Measurements from ENCODE around the gene HSD3B1.
A peak's percentile ranks its signal among the peaks of the same experiment; 100 is the strongest.

The HSD3B1 gene

DNA sequence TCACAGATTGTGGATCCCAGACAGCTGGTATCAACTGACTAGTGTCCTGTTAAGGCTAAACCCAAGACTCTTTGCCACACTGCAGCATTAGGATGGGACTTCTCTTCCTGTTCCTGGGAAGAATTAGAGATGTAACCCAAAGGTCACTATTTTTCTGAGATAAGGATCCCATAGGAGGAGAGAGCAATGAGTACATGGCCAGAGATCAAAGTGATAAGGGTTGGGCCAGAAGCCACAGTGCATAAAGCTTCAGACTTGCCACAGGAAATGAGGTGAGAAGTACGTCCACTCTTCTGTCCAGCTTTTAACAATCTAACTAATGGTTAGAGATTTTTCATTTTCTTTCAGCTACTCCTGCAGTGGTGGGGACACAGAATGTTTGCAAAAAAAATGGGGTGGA lies at the start of gene HSD3B1:
Gene HSD3B1, plus strand, starts transcription at position 270 of the 400 bp plus-strand sequence. CDS start 267 bp downstream, outside the sequence.
- no peak within 1 kb of the TSS for H3K4me3 ChIP-seq
- in situ Hi-C loops (cut with MboI; ENCODE audit: low sequenced_read_pairs), result no loop called here
- H3K9me3 ChIP-seq, result no peaks in the 10 kb centered on the region
- no peaks in the 10 kb centered on the region for H3K4me1 ChIP-seq
- no peaks in the 10 kb centered on the region for H3K36me3 ChIP-seq (replicated peaks)
- no peaks in the 10 kb centered on the region for H3K27me3 ChIP-seq (ENCODE audit: low read depth)
- no peak for DNase-seq (ENCODE audit: low spot score in 2 of 2)

GRCh38 chr1:119462964-119463363 lies 44.0 kb upstream of the HSD3B1 start:
- no peaks in the 10 kb centered on the region for H3K36me3 ChIP-seq (replicated peaks)
- no peak for DNase-seq (ENCODE audit: low spot score in 2 of 2)
- H3K4me3 ChIP-seq, result no peak overlapping the region
- no peaks in the 10 kb centered on the region for H3K27me3 ChIP-seq (ENCODE audit: low read depth)
- peaks cover 7% of the 10 kb centered on the region for H3K4me1 ChIP-seq
- in situ Hi-C loops (cut with MboI; ENCODE audit: low sequenced_read_pairs), result no loop called here
- H3K9me3 ChIP-seq, result no peaks in the 10 kb centered on the region

GRCh38 chr1:119463569-119463968 lies 43.4 kb upstream of the HSD3B1 start:
- H3K4me1 ChIP-seq, result peaks cover 7% of the 10 kb centered on the region
- no peaks in the 10 kb centered on the region for H3K9me3 ChIP-seq
- in situ Hi-C loops (cut with MboI; ENCODE audit: low sequenced_read_pairs), result no loop called here

DNA sequence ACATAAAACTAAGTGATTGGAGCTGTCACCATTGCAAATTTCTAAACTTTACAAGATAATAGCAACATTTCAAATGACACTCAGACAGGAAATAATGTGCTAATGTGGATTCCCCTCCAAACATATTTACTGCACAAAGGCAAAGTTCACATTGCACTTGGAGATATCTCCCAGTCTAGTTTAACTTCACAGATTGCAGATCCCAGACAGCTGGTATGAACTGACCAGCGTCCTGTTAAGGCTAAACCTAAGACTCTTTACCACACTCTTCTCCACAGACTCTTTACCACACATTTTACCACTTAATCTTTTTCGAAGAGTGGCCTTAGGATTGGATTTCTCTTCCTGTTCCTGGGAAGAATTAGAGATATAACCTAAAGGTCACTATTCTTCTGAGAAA lies 40.6 kb upstream of the HSD3B1 start:
- no peak overlapping the region for H3K4me3 ChIP-seq
- in situ Hi-C loops (cut with MboI; ENCODE audit: low sequenced_read_pairs), result no loop called here

More at GRCh38 chr1:119463569-119463968, 43.4 kb upstream of the HSD3B1 start:
- H3K27me3 ChIP-seq (ENCODE audit: low read depth), result no peaks in the 10 kb centered on the region
- no peak for DNase-seq (ENCODE audit: low spot score in 2 of 2)
- H3K4me3 ChIP-seq, result no peak overlapping the region
- no peaks in the 10 kb centered on the region for H3K36me3 ChIP-seq (replicated peaks)

DNA sequence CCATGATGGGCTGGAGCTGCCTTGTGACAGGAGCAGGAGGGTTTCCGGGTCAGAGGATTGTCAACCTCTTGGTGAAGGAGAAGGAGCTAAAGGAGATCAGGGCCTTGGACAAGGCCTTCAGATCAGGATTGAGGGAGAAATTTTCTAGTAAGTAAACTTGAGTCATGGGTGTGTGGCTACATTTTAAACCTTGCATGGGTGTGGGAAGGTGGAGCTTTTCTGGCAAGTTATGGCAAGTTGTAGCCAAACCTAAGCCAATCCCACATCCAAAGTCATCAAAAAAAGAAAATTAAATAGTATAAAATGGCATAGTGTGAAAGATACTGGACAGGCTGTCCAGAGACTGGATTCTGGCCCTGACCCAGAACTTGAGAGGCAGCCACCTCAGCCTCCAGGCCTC lies 39.8 kb upstream of the HSD3B1 start:
- in situ Hi-C loops (cut with MboI; ENCODE audit: low sequenced_read_pairs), result no loop called here
- H3K27me3 ChIP-seq (ENCODE audit: low read depth), result 0 out of 2 replicates have a peak, but pooled peaks cover 2% of the 10 kb centered on the region

More for the DNA sequence above, 40.6 kb upstream of the HSD3B1 start:
- peaks cover 3% of the 10 kb centered on the region; the same call in 1 of the 2 replicates for H3K4me1 ChIP-seq
- DNase-seq (ENCODE audit: low spot score in 2 of 2), result no peak
- H3K36me3 ChIP-seq (replicated peaks), result no peaks in the 10 kb centered on the region
- 0 out of 2 replicates have a peak, but pooled peaks cover 2% of the 10 kb centered on the region for H3K27me3 ChIP-seq (ENCODE audit: low read depth)
- H3K9me3 ChIP-seq, result no peaks in the 10 kb centered on the region

GRCh38 chr1:119467857-119468668 lies 38.9 kb upstream of the HSD3B1 start:
- Histone ChIP-seq H3K27me3 (ENCODE audit: low read depth) (0 out of 2 replicates have a peak, but pooled peaks cover 2% of the 10 kb centered on the region), H3K4me1 (no peaks in the 10 kb centered on the region), H3K36me3 (replicated peaks) (no peaks in the 10 kb centered on the region), H3K4me3 (no peak overlapping the region), H3K9me3 (no peaks in the 10 kb centered on the region)
- no peak for DNase-seq (ENCODE audit: low spot score in 2 of 2)
- in situ Hi-C loops (cut with MboI; ENCODE audit: low sequenced_read_pairs), result no loop called here

More for the DNA sequence above, 39.8 kb upstream of the HSD3B1 start:
- Histone ChIP-seq H3K36me3 (replicated peaks) (no peaks in the 10 kb centered on the region), H3K4me3 (no peak overlapping the region), H3K4me1 (no peaks in the 10 kb centered on the region), H3K9me3 (no peaks in the 10 kb centered on the region)
- DNase-seq (ENCODE audit: low spot score in 2 of 2), result no peak

- DNase-seq (ENCODE audit: low spot score in 2 of 2), result no peak
- in situ Hi-C loops (cut with MboI; ENCODE audit: low sequenced_read_pairs), result no loop called here
- H3K4me1 ChIP-seq, result no peaks in the 10 kb centered on the region
- no peaks in the 10 kb centered on the region for H3K36me3 ChIP-seq (replicated peaks)
- no peaks in the 10 kb centered on the region for H3K9me3 ChIP-seq
- no peak overlapping the region for H3K4me3 ChIP-seq
- 0 out of 2 replicates have a peak, but pooled peaks cover 2% of the 10 kb centered on the region for H3K27me3 ChIP-seq (ENCODE audit: low read depth)
Measured at GRCh38 chr1:119469741-119470140, 37.3 kb upstream of the HSD3B1 start.

DNA sequence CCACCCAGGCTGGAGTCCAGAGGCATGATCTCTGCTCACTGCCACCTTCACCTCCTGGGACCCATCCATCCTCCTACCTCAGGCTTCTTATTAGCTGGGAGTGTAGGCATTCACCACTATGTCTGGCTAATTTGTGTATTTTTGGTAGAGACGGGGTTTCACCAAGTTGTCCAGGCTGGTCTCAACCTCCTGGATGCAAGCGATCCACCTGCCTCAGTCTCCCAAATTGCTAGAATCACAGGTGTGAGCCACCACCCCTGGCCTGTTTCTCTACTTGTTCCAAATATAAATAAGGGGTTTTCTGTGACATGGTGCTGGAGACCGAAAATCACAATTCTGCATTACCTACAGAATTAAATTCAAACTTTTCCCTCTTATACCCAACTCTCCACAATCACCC lies 36.6 kb upstream of the HSD3B1 start:
- H3K4me3 ChIP-seq, result no peak overlapping the region
- H3K27me3 ChIP-seq (ENCODE audit: low read depth), result 0 out of 2 replicates have a peak, but pooled peaks cover 2% of the 10 kb centered on the region
- no peak for DNase-seq (ENCODE audit: low spot score in 2 of 2)
- H3K4me1 ChIP-seq, result no peaks in the 10 kb centered on the region
- no peaks in the 10 kb centered on the region for H3K9me3 ChIP-seq
- in situ Hi-C loops (cut with MboI; ENCODE audit: low sequenced_read_pairs), result no loop called here
- H3K36me3 ChIP-seq (replicated peaks), result no peaks in the 10 kb centered on the region

GRCh38 chr1:119470958-119471357 lies 36.1 kb upstream of the HSD3B1 start:
- Histone ChIP-seq H3K4me3 (no peak overlapping the region), H3K27me3 (ENCODE audit: low read depth) (0 out of 2 replicates have a peak, but pooled peaks cover 2% of the 10 kb centered on the region), H3K9me3 (no peaks in the 10 kb centered on the region), H3K4me1 (no peaks in the 10 kb centered on the region), H3K36me3 (replicated peaks) (no peaks in the 10 kb centered on the region)
- in situ Hi-C loops (cut with MboI; ENCODE audit: low sequenced_read_pairs), result no loop called here
- no peak for DNase-seq (ENCODE audit: low spot score in 2 of 2)

GRCh38 chr1:119471566-119471965 lies 35.4 kb upstream of the HSD3B1 start:
- Histone ChIP-seq H3K4me3 (no peak overlapping the region), H3K4me1 (no peaks in the 10 kb centered on the region), H3K27me3 (ENCODE audit: low read depth) (0 out of 2 replicates have a peak, but pooled peaks cover 2% of the 10 kb centered on the region), H3K9me3 (no peaks in the 10 kb centered on the region), H3K36me3 (replicated peaks) (no peaks in the 10 kb centered on the region)
- in situ Hi-C loops (cut with MboI; ENCODE audit: low sequenced_read_pairs), result no loop called here
- no peak for DNase-seq (ENCODE audit: low spot score in 2 of 2)

- no peaks in the 10 kb centered on the region for H3K36me3 ChIP-seq (replicated peaks)
- no peak overlapping the region for H3K4me3 ChIP-seq
- DNase-seq (ENCODE audit: low spot score in 2 of 2), result no peak
- no peaks in the 10 kb centered on the region for H3K9me3 ChIP-seq
- 0 out of 2 replicates have a peak, but pooled peaks cover 2% of the 10 kb centered on the region for H3K27me3 ChIP-seq (ENCODE audit: low read depth)
- in situ Hi-C loops (cut with MboI; ENCODE audit: low sequenced_read_pairs), result no loop called here
- H3K4me1 ChIP-seq, result no peaks in the 10 kb centered on the region
Measured at GRCh38 chr1:119472080-119472818, 34.8 kb upstream of the HSD3B1 start.

- Histone ChIP-seq H3K36me3 (replicated peaks) (no peaks in the 10 kb centered on the region), H3K4me1 (no peaks in the 10 kb centered on the region), H3K27me3 (ENCODE audit: low read depth) (0 out of 2 replicates have a peak, but pooled peaks cover 2% of the 10 kb centered on the region), H3K9me3 (no peaks in the 10 kb centered on the region), H3K4me3 (no peak overlapping the region)
- no peak for DNase-seq (ENCODE audit: low spot score in 2 of 2)
- in situ Hi-C loops (cut with MboI; ENCODE audit: low sequenced_read_pairs), result no loop called here
Measured at GRCh38 chr1:119472819-119473175, 34.2 kb upstream of the HSD3B1 start.

- in situ Hi-C loops (cut with MboI; ENCODE audit: low sequenced_read_pairs), result no loop called here
- H3K36me3 ChIP-seq (replicated peaks), result no peaks in the 10 kb centered on the region
- H3K4me3 ChIP-seq, result no peak overlapping the region
- peak; percentile 40 to 79 for DNase-seq (ENCODE audit: low spot score in 2 of 2)
- H3K27me3 ChIP-seq (ENCODE audit: low read depth), result 0 out of 2 replicates have a peak, but pooled peaks cover 2% of the 10 kb centered on the region
- H3K4me1 ChIP-seq, result no peaks in the 10 kb centered on the region
- no peaks in the 10 kb centered on the region for H3K9me3 ChIP-seq
Measured at GRCh38 chr1:119475866-119476439, 31.1 kb upstream of the HSD3B1 start.
